ENCODE measurements around the gene TUBGCP6.
A peak's percentile ranks its signal among the peaks of the same experiment; 100 is the strongest.

TUBGCP6 gene

GRCh38 chr22:50250555-50251476 is 6.0 kb upstream of the TUBGCP6 start, which contains the start of gene HDAC10:
HDAC10 (minus strand) TSS chr22:50251265; CDS start chr22:50251032, 233 bp downstream.
- peak; percentile 82 for DNase-seq

GRCh38 chr22:50250249-50250554 is 5.4 kb upstream of the TUBGCP6 start:
- DNase-seq = no peak

- DNase-seq = no peak
Observed at GRCh38 chr22:50249341-50250248, 4.8 kb upstream of the TUBGCP6 start.

- DNase-seq = no peak
Observed at GRCh38 chr22:50248196-50249081, 3.6 kb upstream of the TUBGCP6 start.

GRCh38 chr22:50247748-50248147 is 2.9 kb upstream of the TUBGCP6 start:
- peak; percentile 72 for DNase-seq

- DNase-seq = no peak
Observed at GRCh38 chr22:50246242-50247175, 1.7 kb upstream of the TUBGCP6 start.

GRCh38 chr22:50245214-50246072 is 620 bp upstream of the TUBGCP6 start:
- DNase-seq = no peak

- no peak for DNase-seq
Observed at GRCh38 chr22:50243685-50244419, 971 bp downstream of the TUBGCP6 start.

GRCh38 chr22:50242406-50242949 is 2.3 kb downstream of the TUBGCP6 start:
- no peak for DNase-seq

GRCh38 chr22:50238755-50239154 is 6.1 kb downstream of the TUBGCP6 start:
- DNase-seq = no peak

GRCh38 chr22:50236731-50237409 is 8.0 kb downstream of the TUBGCP6 start:
- DNase-seq = no peak

GRCh38 chr22:50233223-50233622 is 11.6 kb downstream of the TUBGCP6 start:
- DNase-seq = no peak

GRCh38 chr22:50232481-50233151 is 12.2 kb downstream of the TUBGCP6 start:
- no peak for DNase-seq

- no peak for DNase-seq
Observed at GRCh38 chr22:50229370-50229769, 15.5 kb downstream of the TUBGCP6 start.

GRCh38 chr22:50228366-50228765 is 16.5 kb downstream of the TUBGCP6 start:
- DNase-seq = no peak

GRCh38 chr22:50227579-50228215 is 17.1 kb downstream of the TUBGCP6 start:
- DNase-seq = no peak

GRCh38 chr22:50226875-50227165 is 18.0 kb downstream of the TUBGCP6 start:
- DNase-seq = no peak

Data from fibroblast of skin of right biceps (primary cell).